Fibroblast of villous mesenchyme (primary cell): Measurements from ENCODE around the gene IRF2BP1. TPM values are rescaled to one million over a fixed set of nuclear protein-coding genes. Genes with fewer than 3 reads are reported as not detected.
A peak's percentile ranks its signal among the peaks of the same experiment; 100 is the strongest.
"Not testable (repeated sequence)": the region's sequence is repeated elsewhere in the genome, so short reads cannot be mapped to it uniquely, and the experiment has no call there.

Source experiments
- DNase-seq: peaks from one replicate; pipeline ENCODE4 v3.0.0-alpha.2; 2010; ENCODE audit warnings: low read depth
- H3K4me3 ChIP-seq: 2 replicates; pipeline ENCODE4 v1.5.1; 2011; ENCODE audit warnings: low read depth, mild to moderate bottlenecking, low read length
- CTCF ChIP-seq: IDR thresholded peaks from 2 replicates; pipeline ENCODE4 v1.5.1; 2012; ENCODE audit warnings: low read depth, mild to moderate bottlenecking, low read length; ENCODE audit not compliant: insufficient read depth
- total RNA-seq: library from RNA; depleted of rRNA; stranded (reverse); fragments of >200 nt; gene quantifications from 2 replicates; pipeline ENCODE4 v1.2.3, GENCODE V29; 2012

IRF2BP1 gene
- total RNA-seq, 1 donor, result 26.3 TPM

- no peak for TF ChIP-seq CTCF
- no peak for DNase-seq
- H3K4me3 ChIP-seq, result no peak overlapping the region
Measured at GRCh38 chr19:45897261-45897812, 11.4 kb upstream of the IRF2BP1 start.

- not testable (repeated sequence) for DNase-seq, H3K4me3 ChIP-seq
Measured at GRCh38 chr19:45895983-45896599, 10.2 kb upstream of the IRF2BP1 start.

- no peak overlapping the region for H3K4me3 ChIP-seq
- no peak for DNase-seq
- no peak for TF ChIP-seq CTCF
Measured at GRCh38 chr19:45895519-45895972, 9.6 kb upstream of the IRF2BP1 start.

GRCh38 chr19:45890877-45891276, 4.9 kb upstream of the IRF2BP1 start:
- no peak for TF ChIP-seq CTCF
- no peak for DNase-seq
- no peak overlapping the region for H3K4me3 ChIP-seq

- H3K4me3 ChIP-seq, result no peak overlapping the region
- no peak for DNase-seq
Measured at GRCh38 chr19:45889210-45889885, 3.4 kb upstream of the IRF2BP1 start.

GRCh38 chr19:45887200-45887710, 1.3 kb upstream of the IRF2BP1 start:
- TF ChIP-seq CTCF, result no peak
- DNase-seq, result peak; percentile 18
- peak overlapping the region; percentile 68 for H3K4me3 ChIP-seq

More at GRCh38 chr19:45889210-45889885, 3.4 kb upstream of the IRF2BP1 start:
- TF ChIP-seq CTCF, result no peak
